ENCODE results near the gene CD59. TPM values are rescaled to one million over a fixed set of nuclear protein-coding genes. Genes with fewer than 3 reads are reported as not detected.
"Not testable (repeated sequence)": the region's sequence is repeated elsewhere in the genome, so short reads cannot be mapped to it uniquely, and the experiment has no call there.

Gene CD59
- total RNA-seq, 1 donor from 2014 or later: 637 TPM

GRCh38 chr11:33687733-33688479, 48.3 kb downstream of the CD59 start:
- DNase-seq (ENCODE audit: low spot score in 2 of 2): no peak
- Histone ChIP-seq H3K27me3 (no peaks in the 10 kb centered on the region), H3K27ac (no peak overlapping the region), H3K36me3 (no peaks in the 10 kb centered on the region), H3K4me3 (no peak overlapping the region), H3K4me1 (peaks cover 6 to 17% of the 10 kb centered on the region in 2 donors), H3K9me3 (peaks cover 0 to 7% of the 10 kb centered on the region in 2 donors)
- intact Hi-C loops (cut with DNase I): loop anchor here (2.0 kb wide), 1 partner anchor 325 kb away; no protein-coding TSS in a partner anchor
- peak; percentile 36 to 62 (median 50) for TF ChIP-seq CTCF (IDR thresholded peaks at IDR 0.05)

DNA sequence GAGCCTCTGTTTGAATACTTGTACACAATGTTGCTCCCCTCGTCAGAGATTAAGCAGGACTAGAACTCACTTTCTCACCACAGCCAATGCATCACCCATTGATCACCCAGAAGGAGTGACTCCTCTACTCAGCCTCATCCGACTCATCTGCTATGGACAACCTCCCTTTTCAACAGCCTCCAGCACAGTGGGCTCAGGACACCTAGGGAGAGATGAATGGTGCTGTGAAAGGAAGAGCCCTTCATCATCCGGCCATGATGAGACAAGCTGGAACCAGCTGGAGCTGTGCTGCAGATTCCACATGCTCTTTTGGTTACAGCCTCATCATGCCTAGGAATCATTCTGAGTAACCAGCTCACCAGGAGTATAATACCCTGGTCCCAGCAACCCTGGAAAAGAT, 51.1 kb downstream of the CD59 start:
- no peak for TF ChIP-seq CTCF (IDR thresholded peaks at IDR 0.05)
- H3K4me1 ChIP-seq: no peaks in the 10 kb centered on the region
- H3K36me3 ChIP-seq: no peaks in the 10 kb centered on the region
- intact Hi-C loops (cut with DNase I): no loop called here
- no peak overlapping the region for H3K4me3 ChIP-seq
- no peak for DNase-seq (ENCODE audit: low spot score in 2 of 2)
- no peaks in the 10 kb centered on the region for H3K27me3 ChIP-seq
- peaks cover 0 to 7% of the 10 kb centered on the region in 2 donors for H3K9me3 ChIP-seq
- H3K27ac ChIP-seq: no peak overlapping the region

- no peak for TF ChIP-seq CTCF (IDR thresholded peaks at IDR 0.05)
- Histone ChIP-seq H3K27ac (no peak overlapping the region), H3K4me1 (no peaks in the 10 kb centered on the region), H3K4me3 (no peak overlapping the region), H3K36me3 (no peaks in the 10 kb centered on the region), H3K27me3 (no peaks in the 10 kb centered on the region), H3K9me3 (peaks cover 0 to 7% of the 10 kb centered on the region in 2 donors)
- intact Hi-C loops (cut with DNase I): no loop called here
- DNase-seq (ENCODE audit: low spot score in 2 of 2): no peak
Observed at GRCh38 chr11:33684003-33684706, 52.1 kb downstream of the CD59 start.

DNA sequence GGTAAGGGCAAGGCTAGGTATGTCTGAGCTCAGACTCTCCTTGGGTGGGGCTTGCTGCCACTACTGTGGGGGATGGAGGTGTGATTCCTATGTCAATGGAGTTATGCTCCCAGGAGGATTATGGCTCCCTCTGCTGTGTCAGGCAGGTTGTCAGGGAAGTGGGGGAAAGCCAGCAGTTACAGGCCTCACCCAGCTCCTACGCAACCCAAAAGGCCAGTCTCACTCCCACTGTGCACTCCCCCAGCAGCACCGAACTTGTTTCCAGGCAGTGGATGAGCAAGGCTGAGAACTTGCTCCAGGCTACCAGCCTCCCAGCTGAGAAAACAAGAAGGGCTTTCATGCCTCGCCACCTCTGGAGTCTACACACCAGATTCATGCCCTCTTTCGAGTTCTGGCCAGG, 53.8 kb downstream of the CD59 start:
- Histone ChIP-seq H3K4me1 (no peaks in the 10 kb centered on the region), H3K4me3 (no peak overlapping the region), H3K36me3 (no peaks in the 10 kb centered on the region), H3K27me3 (no peaks in the 10 kb centered on the region), H3K27ac (no peak overlapping the region), H3K9me3 (peaks cover 0 to 4% of the 10 kb centered on the region in 2 donors)
- intact Hi-C loops (cut with DNase I): no loop called here
- DNase-seq (ENCODE audit: low spot score in 2 of 2): no peak
- no peak for TF ChIP-seq CTCF (IDR thresholded peaks at IDR 0.05)

- Histone ChIP-seq H3K27me3 (no peaks in the 10 kb centered on the region), H3K4me3 (no peak overlapping the region), H3K9me3 (no peaks in the 10 kb centered on the region), H3K4me1 (no peaks in the 10 kb centered on the region), H3K27ac (no peak overlapping the region), H3K36me3 (no peaks in the 10 kb centered on the region)
- TF ChIP-seq CTCF (IDR thresholded peaks at IDR 0.05): no peak
- intact Hi-C loops (cut with DNase I): no loop called here
- DNase-seq (ENCODE audit: low spot score in 2 of 2): no peak
Observed at GRCh38 chr11:33682019-33682418, 54.2 kb downstream of the CD59 start.

GRCh38 chr11:33678616-33679015, 57.6 kb downstream of the CD59 start:
- intact Hi-C loops (cut with DNase I); H3K4me1 ChIP-seq; DNase-seq (ENCODE audit: low spot score in 2 of 2); H3K27me3 ChIP-seq; H3K9me3 ChIP-seq; H3K36me3 ChIP-seq; H3K27ac ChIP-seq; H3K4me3 ChIP-seq: not testable (repeated sequence)

All from ascending aorta (tissue), 2 donors.